ENCODE results near the gene NAV2.

Gene NAV2

GRCh38 chr11:19683862-19684491, 28.7 kb upstream of the NAV2 start:
- no peak for DNase-seq (ENCODE audit: low read depth in 2 of 2)

- DNase-seq (ENCODE audit: low read depth in 2 of 2): no peak
Observed at GRCh38 chr11:19686234-19686633, 26.4 kb upstream of the NAV2 start.

GRCh38 chr11:19687392-19687791, 25.2 kb upstream of the NAV2 start:
- no peak for DNase-seq (ENCODE audit: low read depth in 2 of 2)

GRCh38 chr11:19689281-19690000, 23.2 kb upstream of the NAV2 start:
- no peak for DNase-seq (ENCODE audit: low read depth in 2 of 2)

- no peak for DNase-seq (ENCODE audit: low read depth in 2 of 2)
Observed at GRCh38 chr11:19690885-19691284, 21.8 kb upstream of the NAV2 start.

- no peak for DNase-seq (ENCODE audit: low read depth in 2 of 2)
Observed at GRCh38 chr11:19691815-19692500, 20.7 kb upstream of the NAV2 start.

GRCh38 chr11:19693146-19693545, 19.5 kb upstream of the NAV2 start:
- no peak for DNase-seq (ENCODE audit: low read depth in 2 of 2)

- no peak for DNase-seq (ENCODE audit: low read depth in 2 of 2)
Observed at GRCh38 chr11:19694796-19695345, 17.8 kb upstream of the NAV2 start.

GRCh38 chr11:19696073-19696472, 16.6 kb upstream of the NAV2 start:
- DNase-seq (ENCODE audit: low read depth in 2 of 2): no peak

- DNase-seq (ENCODE audit: low read depth in 2 of 2): no peak
Observed at GRCh38 chr11:19696904-19697303, 15.7 kb upstream of the NAV2 start.

GRCh38 chr11:19697721-19698121, 14.9 kb upstream of the NAV2 start:
- DNase-seq (ENCODE audit: low read depth in 2 of 2): no peak

- no peak for DNase-seq (ENCODE audit: low read depth in 2 of 2)
Observed at GRCh38 chr11:19698493-19699292, 13.9 kb upstream of the NAV2 start.

GRCh38 chr11:19701421-19701820, 11.2 kb upstream of the NAV2 start:
- DNase-seq (ENCODE audit: low read depth in 2 of 2): no peak

- DNase-seq (ENCODE audit: low read depth in 2 of 2): no peak
Observed at GRCh38 chr11:19702620-19703019, 10.0 kb upstream of the NAV2 start.

- DNase-seq (ENCODE audit: low read depth in 2 of 2): no peak
Observed at GRCh38 chr11:19703211-19703610, 9.4 kb upstream of the NAV2 start.

- no peak for DNase-seq (ENCODE audit: low read depth in 2 of 2)
Observed at GRCh38 chr11:19704213-19704612, 8.4 kb upstream of the NAV2 start.

GRCh38 chr11:19705936-19706335, 6.7 kb upstream of the NAV2 start:
- no peak for DNase-seq (ENCODE audit: low read depth in 2 of 2)

- DNase-seq (ENCODE audit: low read depth in 2 of 2): no peak
Observed at GRCh38 chr11:19711911-19712280, 741 bp upstream of the NAV2 start.

- no peak for DNase-seq (ENCODE audit: low read depth in 2 of 2)
Observed at GRCh38 chr11:19713196-19714021, 772 bp downstream of the NAV2 start.

GRCh38 chr11:19714022-19714386, 1.4 kb downstream of the NAV2 start:
- DNase-seq (ENCODE audit: low read depth in 2 of 2): no peak
